ENCODE data around the gene FPR3. TPM values are rescaled to one million over a fixed set of nuclear protein-coding genes. Genes with fewer than 3 reads are reported as not detected.
A peak's percentile ranks its signal among the peaks of the same experiment; 100 is the strongest.

FPR3 gene
- total and polyA plus RNA-seq, 4 donors: 5.5 to 19.1 (median 11.2) TPM

DNA sequence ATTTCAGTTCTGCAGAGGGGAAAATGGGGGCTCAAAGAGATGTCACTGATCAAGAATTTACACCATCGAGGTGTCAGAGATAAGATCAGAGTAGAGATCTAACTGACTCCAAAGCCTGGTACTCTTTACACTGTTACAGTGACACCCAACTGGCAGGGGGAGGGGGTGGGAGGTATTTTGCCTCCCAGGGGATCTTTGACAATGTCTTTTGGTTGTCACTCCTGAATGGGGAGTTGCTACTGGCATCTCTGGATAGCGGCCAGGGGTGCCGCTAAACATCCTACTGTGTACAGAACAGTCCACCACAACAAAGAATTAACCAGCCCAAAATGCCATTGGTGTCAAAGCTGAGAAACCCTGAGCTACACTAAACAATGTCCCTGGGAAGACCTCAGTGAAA lies 3.1 kb downstream of the FPR3 start:
- H3K27ac ChIP-seq (ENCODE audit: low read depth in 1 of 2, low read length in 1 of 2): no peak overlapping the region
- H3K36me3 ChIP-seq (ENCODE audit: control insufficient read depth in 4 of 4, insufficient read depth in 4 of 4, low read length in 4 of 4): no peaks in the 10 kb centered on the region
- ATAC-seq (ENCODE audit: insufficient read depth, low FRiP score) (no peak), DNase-seq (no peak)
- no peak overlapping the region for H3K4me3 ChIP-seq
- H3K9ac ChIP-seq (ENCODE audit: insufficient read depth in 1 of 2, low read length in 2 of 2): no peak overlapping the region
- peaks cover 0 to 3% (median 0%) of the 10 kb centered on the region in 3 donors for H3K27me3 ChIP-seq (ENCODE audit: control insufficient read depth in 3 of 3, insufficient read depth in 3 of 3, low read length in 2 of 3)
- TF ChIP-seq, protein P1, sequence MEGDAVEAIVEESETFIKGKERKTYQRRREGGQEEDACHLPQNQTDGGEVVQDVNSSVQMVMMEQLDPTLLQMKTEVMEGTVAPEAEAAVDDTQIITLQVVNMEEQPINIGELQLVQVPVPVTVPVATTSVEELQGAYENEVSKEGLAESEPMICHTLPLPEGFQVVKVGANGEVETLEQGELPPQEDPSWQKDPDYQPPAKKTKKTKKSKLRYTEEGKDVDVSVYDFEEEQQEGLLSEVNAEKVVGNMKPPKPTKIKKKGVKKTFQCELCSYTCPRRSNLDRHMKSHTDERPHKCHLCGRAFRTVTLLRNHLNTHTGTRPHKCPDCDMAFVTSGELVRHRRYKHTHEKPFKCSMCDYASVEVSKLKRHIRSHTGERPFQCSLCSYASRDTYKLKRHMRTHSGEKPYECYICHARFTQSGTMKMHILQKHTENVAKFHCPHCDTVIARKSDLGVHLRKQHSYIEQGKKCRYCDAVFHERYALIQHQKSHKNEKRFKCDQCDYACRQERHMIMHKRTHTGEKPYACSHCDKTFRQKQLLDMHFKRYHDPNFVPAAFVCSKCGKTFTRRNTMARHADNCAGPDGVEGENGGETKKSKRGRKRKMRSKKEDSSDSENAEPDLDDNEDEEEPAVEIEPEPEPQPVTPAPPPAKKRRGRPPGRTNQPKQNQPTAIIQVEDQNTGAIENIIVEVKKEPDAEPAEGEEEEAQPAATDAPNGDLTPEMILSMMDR (IDR thresholded peaks at IDR 0.05; ENCODE audit: control extremely low read depth, extremely low read depth): no peak
- 58 to 61% methylated on average over 3 of the region's 3 CpGs for WGBS, 2 donors
- peaks cover 0 to 40% (median 10%) of the 10 kb centered on the region in 5 donors for H3K4me1 ChIP-seq (ENCODE audit: control insufficient read depth in 5 of 5, insufficient read depth in 5 of 5, low read length in 5 of 5)
- peaks cover 0 to 13% (median 0%) of the 10 kb centered on the region in 4 donors for H3K9me3 ChIP-seq (ENCODE audit: control insufficient read depth in 4 of 4, insufficient read depth in 3 of 4, low read length in 3 of 4)

GRCh38 chr19:51799034-51799773 lies 4.2 kb downstream of the FPR3 start:
- H3K4me1 ChIP-seq (ENCODE audit: control insufficient read depth in 5 of 5, insufficient read depth in 5 of 5, low read length in 5 of 5): peaks cover 0 to 40% (median 10%) of the 10 kb centered on the region in 5 donors
- H3K27me3 ChIP-seq (ENCODE audit: control insufficient read depth in 3 of 3, insufficient read depth in 3 of 3, low read length in 2 of 3): peaks cover 0 to 3% (median 0%) of the 10 kb centered on the region in 3 donors
- peak overlapping the region in 1 of 2 donors; percentile 36 for H3K9ac ChIP-seq (ENCODE audit: insufficient read depth in 1 of 2, low read length in 2 of 2)
- no peaks in the 10 kb centered on the region for H3K36me3 ChIP-seq (ENCODE audit: control insufficient read depth in 4 of 4, insufficient read depth in 4 of 4, low read length in 4 of 4)
- WGBS, 2 donors: 57 to 62% methylated on average over 20 of the region's 20 CpGs
- peak; percentile 90 for ATAC-seq (ENCODE audit: insufficient read depth, low FRiP score)
- H3K4me3 ChIP-seq: no peak overlapping the region
- peak overlapping the region; percentile 71 to 92 for H3K27ac ChIP-seq (ENCODE audit: low read depth in 1 of 2, low read length in 1 of 2)
- TF ChIP-seq, protein P1 (IDR thresholded peaks at IDR 0.05; ENCODE audit: control extremely low read depth, extremely low read depth): no peak
- DNase-seq: peak; percentile 91 to 97 (median 94)
- peaks cover 0 to 10% (median 0%) of the 10 kb centered on the region in 4 donors for H3K9me3 ChIP-seq (ENCODE audit: control insufficient read depth in 4 of 4, insufficient read depth in 3 of 4, low read length in 3 of 4)

DNA sequence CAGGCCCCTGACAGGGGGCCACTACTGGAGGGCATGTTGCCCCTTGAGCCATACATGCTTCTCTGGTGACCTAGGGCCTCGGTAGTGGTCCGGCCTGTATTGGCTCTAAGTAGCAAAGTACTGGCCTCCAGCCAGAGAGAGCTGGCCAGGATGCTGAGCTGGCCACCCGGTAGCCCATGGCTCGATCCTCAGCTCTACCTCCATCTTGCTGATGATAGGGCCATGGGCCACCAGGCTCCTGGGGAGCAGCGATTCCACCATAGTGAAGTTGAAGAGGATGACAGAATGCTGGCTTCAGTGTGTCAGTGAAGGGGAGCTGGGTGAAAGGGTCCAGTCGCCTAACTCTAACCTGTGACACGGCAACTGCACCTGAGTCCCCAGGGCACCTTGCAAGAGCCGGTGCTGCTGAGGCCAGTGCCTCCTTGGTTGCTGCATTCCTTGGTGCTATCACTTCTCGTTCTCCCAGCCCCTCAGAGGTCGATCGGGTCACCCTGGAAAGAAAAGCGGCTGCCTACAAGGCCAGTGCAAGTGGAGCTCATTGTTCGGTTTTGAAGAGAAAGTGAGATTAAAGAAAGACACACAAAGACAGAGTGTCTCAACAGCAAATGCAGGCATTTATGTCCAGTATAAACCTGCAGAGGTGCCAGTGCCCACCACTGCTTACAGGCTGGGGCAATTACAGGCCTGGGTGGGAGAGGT lies 5.0 kb downstream of the FPR3 start:
- peak overlapping the region in 1 of 2 donors; percentile 36 for H3K9ac ChIP-seq (ENCODE audit: insufficient read depth in 1 of 2, low read length in 2 of 2)
- ATAC-seq (ENCODE audit: insufficient read depth, low FRiP score): peak; percentile 8
- TF ChIP-seq, protein P1 (IDR thresholded peaks at IDR 0.05; ENCODE audit: control extremely low read depth, extremely low read depth): no peak
- peak in 1 of 3 donors; percentile 24 for DNase-seq
- H3K36me3 ChIP-seq (ENCODE audit: control insufficient read depth in 4 of 4, insufficient read depth in 4 of 4, low read length in 4 of 4): no peaks in the 10 kb centered on the region
- H3K9me3 ChIP-seq (ENCODE audit: control insufficient read depth in 4 of 4, insufficient read depth in 3 of 4, low read length in 3 of 4): peaks cover 0 to 10% (median 0%) of the 10 kb centered on the region in 4 donors
- peaks cover 0 to 3% (median 0%) of the 10 kb centered on the region in 3 donors for H3K27me3 ChIP-seq (ENCODE audit: control insufficient read depth in 3 of 3, insufficient read depth in 3 of 3, low read length in 2 of 3)
- peak overlapping the region; percentile 71 to 92 for H3K27ac ChIP-seq (ENCODE audit: low read depth in 1 of 2, low read length in 1 of 2)
- WGBS, 2 donors: 77 to 87% methylated on average over 13 of the region's 13 CpGs
- peaks cover 0 to 35% (median 10%) of the 10 kb centered on the region in 5 donors for H3K4me1 ChIP-seq (ENCODE audit: control insufficient read depth in 5 of 5, insufficient read depth in 5 of 5, low read length in 5 of 5)
- no peak overlapping the region for H3K4me3 ChIP-seq

Data from lung (tissue), 12 donors.